Stomach (tissue), 9 donors: ENCODE measurements around the gene SCN9A. TPM values are rescaled to one million over a fixed set of nuclear protein-coding genes. Genes with fewer than 3 reads are reported as not detected.

ENCODE experiments used
- DNase-seq, 2 donors: peaks; one replicate each; pipeline versions ENCODE4 v3.0.0 to v3.0.0-alpha.2; 2013 to 2019
- H3K27ac ChIP-seq, 5 donors: fragments of 200-600 bp in 4 of 5; sonication (generic) in 4 of 5; one replicate each; pipeline ENCODE4 v1.5.1; 2013 to 2019; ENCODE audit warnings: mild to moderate bottlenecking in 1 of 5, moderate library complexity in 1 of 5
- H3K27me3 ChIP-seq, 3 donors: fragments of 200-600 bp; sonication (generic); one replicate each; pipeline ENCODE4 v1.5.1; 2017 to 2019; ENCODE audit warnings: mixed run types in 1 of 3
- H3K36me3 ChIP-seq, 4 donors: fragments of 200-600 bp; sonication (generic); 1 replicate in 3 of 4; 2 replicates in 1 of 4; pipeline ENCODE4 v1.5.1; 2016 to 2019
- H3K4me1 ChIP-seq, 4 donors: fragments of 200-600 bp; sonication (generic); one replicate each; pipeline ENCODE4 v1.5.1; 2016 to 2019
- H3K4me3 ChIP-seq, 4 donors: fragments of 200-600 bp; sonication (generic) in 3 of 4; one replicate each; pipeline ENCODE4 v1.5.1; 2016 to 2019; ENCODE audit warnings: mild to moderate bottlenecking in 1 of 4
- H3K9me3 ChIP-seq, 4 donors: fragments of 200-600 bp; sonication (generic); one replicate each; pipeline ENCODE4 v1.5.1; 2016 to 2019
- CTCF ChIP-seq, 7 experiments: fragments of 450-650 bp in 4 of 7; fragments of 200-600 bp in 3 of 7; sonication (generic) in 3 of 7; IDR thresholded peaks; one replicate each; pipeline ENCODE4 v1.5.1; 2016 to 2019; ENCODE audit warnings: antibody characterized with exemption in 7 of 7, control low read depth in 2 of 7, mild to moderate bottlenecking in 1 of 7
- EP300 ChIP-seq: sonication (generic); formaldehyde crosslinking; IDR thresholded peaks from one replicate; pipeline ENCODE4 v1.6.1; 2017; ENCODE audit warnings: antibody characterized with exemption
- POLR2A ChIP-seq, 4 donors: fragments of 450-650 bp; IDR thresholded peaks; one replicate each; pipeline ENCODE4 v1.6.1; 2016; ENCODE audit warnings: antibody characterized with exemption in 4 of 4, control low read depth in 2 of 4, mild to moderate bottlenecking in 1 of 4, moderate library complexity in 1 of 4
- POLR2AphosphoS5 ChIP-seq, 3 donors: sonication (generic); formaldehyde crosslinking; IDR thresholded peaks; one replicate each; pipeline ENCODE4 v1.6.1; 2016; ENCODE audit warnings: antibody characterized with exemption in 3 of 3
- WGBS, 5 donors: extraction: QIAGEN DNeasy Blood & Tissue Kit in 3 of 5; methylation state at CpG; one replicate each; pipeline versions ENCODE4 v1.1.5 to v1.1.7; 2013 to 2018; 5-methylcytosine and 5-hydroxymethylcytosine counted together
- intact Hi-C: fragments of 100-400 bp; cut with DNase I; formaldehyde crosslinking; loops from one replicate; pipeline ENCODE4 v1.15.1; 2023; ENCODE audit warnings: low total_unique reads
- polyA plus RNA-seq, 3 donors: library from polyadenylated mRNA; stranded (reverse); fragments of 200-250 nt; gene quantifications; one replicate each; pipeline ENCODE4 v1.2.3, GENCODE V29; 2013
- total RNA-seq, 5 donors: library from RNA; depleted of rRNA; stranded (reverse); fragments of >200 nt; gene quantifications; one replicate each; pipeline versions ENCODE4 v1.1.0 to v1.2.3, GENCODE V29; 2014 to 2016
- donor health status: healthy with polysubstance abuse.
- donor health status: Bipolar disorder and iron deficiency.
- donor health status: healthy.

Gene SCN9A
- total and polyA plus RNA-seq, 8 donors, result 0.12 to 24.3 (median 1.1) TPM

- H3K4me3 ChIP-seq, result no peak overlapping the region
- no peaks in the 10 kb centered on the region for H3K4me1 ChIP-seq
- H3K27ac ChIP-seq, result no peak overlapping the region
- H3K36me3 ChIP-seq, result no peaks in the 10 kb centered on the region
- intact Hi-C loops, result no loop called here
- H3K9me3 ChIP-seq, result no peaks in the 10 kb centered on the region
- TF ChIP-seq CTCF (IDR thresholded peaks at IDR 0.05) (no peak), EP300 (no peak), POLR2A (IDR thresholded peaks at IDR 0.05) (no peak), POLR2AphosphoS5 (IDR thresholded peaks at IDR 0.05) (no peak)
- DNase-seq, result no peak
- H3K27me3 ChIP-seq, result no peaks in the 10 kb centered on the region
Measured at GRCh38 chr2:166285215-166285614, 90.5 kb downstream of the SCN9A start.

- intact Hi-C loops, result no loop called here
- no peaks in the 10 kb centered on the region for H3K27me3 ChIP-seq
- no peaks in the 10 kb centered on the region for H3K4me1 ChIP-seq
- no peak for DNase-seq
- WGBS, 5 donors, result 86 to 92% (median 89%) methylated on average over 9 of the region's 9 CpGs
- no peaks in the 10 kb centered on the region for H3K9me3 ChIP-seq
- no peak overlapping the region for H3K27ac ChIP-seq
- no peaks in the 10 kb centered on the region for H3K36me3 ChIP-seq
- no peak for TF ChIP-seq POLR2A (IDR thresholded peaks at IDR 0.05)
- no peak for TF ChIP-seq EP300
- no peak for TF ChIP-seq CTCF (IDR thresholded peaks at IDR 0.05)
- no peak for TF ChIP-seq POLR2AphosphoS5 (IDR thresholded peaks at IDR 0.05)
- no peak overlapping the region for H3K4me3 ChIP-seq
Measured at GRCh38 chr2:166284359-166284758, 91.4 kb downstream of the SCN9A start.

GRCh38 chr2:166282154-166282553 is 93.6 kb downstream of the SCN9A start:
- intact Hi-C loops, result no loop called here
- no peak overlapping the region for H3K27ac ChIP-seq
- H3K27me3 ChIP-seq, result no peaks in the 10 kb centered on the region
- no peaks in the 10 kb centered on the region for H3K4me1 ChIP-seq
- no peaks in the 10 kb centered on the region for H3K9me3 ChIP-seq
- TF ChIP-seq CTCF (IDR thresholded peaks at IDR 0.05) (no peak), EP300 (no peak), POLR2A (IDR thresholded peaks at IDR 0.05) (no peak), POLR2AphosphoS5 (IDR thresholded peaks at IDR 0.05) (no peak)
- no peak for DNase-seq
- no peaks in the 10 kb centered on the region for H3K36me3 ChIP-seq
- no peak overlapping the region for H3K4me3 ChIP-seq

- intact Hi-C loops, result no loop called here
- WGBS, 5 donors, result 74 to 86% (median 83%) methylated on average over 4 of the region's 4 CpGs
- H3K4me1 ChIP-seq, result no peaks in the 10 kb centered on the region
- TF ChIP-seq EP300 (no peak), POLR2A (IDR thresholded peaks at IDR 0.05) (no peak), POLR2AphosphoS5 (IDR thresholded peaks at IDR 0.05) (no peak), CTCF (IDR thresholded peaks at IDR 0.05) (no peak)
- H3K9me3 ChIP-seq, result no peaks in the 10 kb centered on the region
- no peak for DNase-seq
- no peaks in the 10 kb centered on the region for H3K27me3 ChIP-seq
- H3K4me3 ChIP-seq, result no peak overlapping the region
- no peaks in the 10 kb centered on the region for H3K36me3 ChIP-seq
- no peak overlapping the region for H3K27ac ChIP-seq
Measured at GRCh38 chr2:166278856-166279255, 96.9 kb downstream of the SCN9A start.
